HEK293 (cell line): ENCODE data around the gene DCHS1.
A peak's percentile ranks its signal among the peaks of the same experiment; 100 is the strongest.

Source experiments
- GLI4 ChIP-seq: fragments of 450-650 bp; formaldehyde crosslinking; IDR thresholded peaks from 2 replicates; pipeline ENCODE4 v1.5.1; 2016; ENCODE audit warnings: missing biosample characterization, missing genetic modification characterization
- KLF10 ChIP-seq: fragments of 450-650 bp; IDR thresholded peaks from 2 replicates; pipeline ENCODE4 v1.5.1; 2018; ENCODE audit warnings: missing biosample characterization, mild to moderate bottlenecking, missing genetic modification characterization
- ZBTB7A ChIP-seq: fragments of 450-650 bp; formaldehyde crosslinking; IDR thresholded peaks from 2 replicates; pipeline ENCODE4 v1.5.1; 2016; ENCODE audit warnings: low read depth, missing biosample characterization, missing genetic modification characterization
- ZFHX2 ChIP-seq: fragments of 450-650 bp; formaldehyde crosslinking; conservative IDR thresholded peaks from 2 replicates; pipeline ENCODE4 v1.5.1; 2016; ENCODE audit warnings: missing biosample characterization, missing genetic modification characterization
- ZNF133 ChIP-seq: fragments of 450-650 bp; formaldehyde crosslinking; IDR thresholded peaks from 2 replicates; pipeline ENCODE4 v1.5.1; 2016; ENCODE audit warnings: missing biosample characterization, missing genetic modification characterization
- ZNF169 ChIP-seq: fragments of 450-650 bp; formaldehyde crosslinking; IDR thresholded peaks from 2 replicates; pipeline ENCODE4 v1.5.1; 2016; ENCODE audit warnings: missing biosample characterization, missing genetic modification characterization
- ZNF174 ChIP-seq: fragments of 450-650 bp; formaldehyde crosslinking; IDR thresholded peaks from 2 replicates; pipeline ENCODE4 v1.5.0; 2017; ENCODE audit warnings: missing biosample characterization, mild to moderate bottlenecking, missing genetic modification characterization
- ZNF184 ChIP-seq: fragments of 450-650 bp; IDR thresholded peaks from 2 replicates; pipeline ENCODE4 v1.5.1; 2018; ENCODE audit warnings: missing biosample characterization, mild to moderate bottlenecking, missing genetic modification characterization
- ZNF311 ChIP-seq: fragments of 450-650 bp; formaldehyde crosslinking; IDR thresholded peaks from 2 replicates; pipeline ENCODE4 v1.5.1; 2017; ENCODE audit warnings: missing biosample characterization, missing genetic modification characterization, borderline replicate concordance
- ZNF335 ChIP-seq: fragments of 450-650 bp; formaldehyde crosslinking; conservative IDR thresholded peaks from 2 replicates; pipeline ENCODE4 v1.5.1; 2016; ENCODE audit warnings: missing biosample characterization, missing genetic modification characterization
- ZNF341 ChIP-seq: fragments of 450-650 bp; formaldehyde crosslinking; IDR thresholded peaks from 2 replicates; pipeline ENCODE4; 2016; ENCODE audit warnings: low read depth, missing biosample characterization, missing genetic modification characterization
- ZNF416 ChIP-seq: fragments of 450-650 bp; formaldehyde crosslinking; IDR thresholded peaks from 2 replicates; pipeline ENCODE4 v1.5.1; 2016; ENCODE audit warnings: missing biosample characterization, missing genetic modification characterization
- ZNF544 ChIP-seq: fragments of 450-650 bp; formaldehyde crosslinking; IDR thresholded peaks from 2 replicates; pipeline ENCODE4 v1.5.0; 2017; ENCODE audit warnings: missing biosample characterization, missing genetic modification characterization
- ZNF585B ChIP-seq: fragments of 450-650 bp; formaldehyde crosslinking; IDR thresholded peaks from 2 replicates; pipeline ENCODE4 v1.5.1; 2016; ENCODE audit warnings: missing biosample characterization, missing genetic modification characterization
- ZNF621 ChIP-seq: fragments of 450-650 bp; formaldehyde crosslinking; IDR thresholded peaks from 2 replicates; pipeline ENCODE4 v1.5.1; 2017; ENCODE audit warnings: missing biosample characterization, missing genetic modification characterization
- ZNF629 ChIP-seq: fragments of 450-650 bp; formaldehyde crosslinking; IDR thresholded peaks from 2 replicates; pipeline ENCODE4 v1.5.1; 2017; ENCODE audit warnings: missing biosample characterization, missing genetic modification characterization
- ZNF843 ChIP-seq: fragments of 450-650 bp; formaldehyde crosslinking; IDR thresholded peaks from 2 replicates; pipeline ENCODE4 v1.5.1; 2016; ENCODE audit warnings: missing biosample characterization, missing genetic modification characterization
- TF ChIP-seq, protein P1 (sequence below): fragments of 450-650 bp; formaldehyde crosslinking; IDR thresholded peaks from 2 replicates; pipeline ENCODE4 v1.5.1; 2016; ENCODE audit warnings: missing biosample characterization, missing genetic modification characterization, borderline replicate concordance
- TF ChIP-seq, protein P2 (sequence below): fragments of 450-650 bp; formaldehyde crosslinking; IDR thresholded peaks from 2 replicates; pipeline ENCODE4 v1.5.1; 2017; ENCODE audit warnings: missing biosample characterization, missing genetic modification characterization
- TF ChIP-seq, protein P3 (sequence below): fragments of 450-650 bp; IDR thresholded peaks from 2 replicates; pipeline ENCODE4 v1.5.1; 2018; ENCODE audit warnings: missing biosample characterization, mild to moderate bottlenecking, missing genetic modification characterization
- TF ChIP-seq, protein P4 (sequence below): fragments of 450-650 bp; formaldehyde crosslinking; IDR thresholded peaks from 2 replicates; pipeline ENCODE4 v1.5.1; 2016; ENCODE audit warnings: missing biosample characterization, missing genetic modification characterization
- TF ChIP-seq, protein P5 (sequence below): fragments of 450-650 bp; formaldehyde crosslinking; IDR thresholded peaks from 2 replicates; pipeline ENCODE4 v1.5.1; 2016; ENCODE audit warnings: missing biosample characterization, missing genetic modification characterization

DCHS1 gene

DNA sequence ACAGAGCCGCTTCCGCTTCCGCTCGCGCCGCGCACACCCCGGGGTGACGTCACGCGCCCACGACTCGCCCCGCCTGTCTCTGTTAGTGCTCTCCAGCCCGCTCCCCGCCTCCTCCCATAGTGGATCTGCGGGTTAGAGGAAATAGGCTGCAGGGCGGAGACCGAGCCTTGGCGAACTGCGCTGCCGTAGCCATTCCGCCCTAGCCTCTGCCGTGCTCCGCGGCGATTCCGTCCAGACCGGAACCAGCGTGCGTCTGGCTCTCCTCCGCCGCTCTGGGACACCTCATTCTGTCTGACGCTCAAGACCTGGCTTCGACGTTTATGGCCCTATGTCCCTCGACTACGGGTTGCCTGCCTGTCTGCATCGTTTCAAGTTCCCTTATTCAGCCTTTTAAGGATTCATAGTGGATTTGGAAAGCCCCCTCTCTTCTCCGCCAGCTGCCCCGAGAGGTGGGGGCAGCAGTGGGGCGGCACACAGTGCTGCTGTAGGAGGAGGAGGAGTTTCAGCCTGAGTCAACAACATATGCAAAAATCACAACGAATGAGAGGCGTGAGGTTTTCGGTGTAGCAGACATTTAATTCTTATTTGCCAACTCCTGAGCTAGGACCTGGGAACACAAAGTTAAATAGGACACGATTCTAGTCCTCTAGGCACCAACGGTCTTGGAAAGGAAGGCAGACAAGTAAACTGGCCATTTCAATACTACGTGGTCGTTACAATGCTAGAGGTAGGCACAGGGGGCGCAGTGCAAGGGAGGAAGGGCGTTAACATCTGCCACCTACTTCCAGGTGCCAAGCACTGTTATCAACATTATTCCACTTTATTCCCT lies 43.2 kb downstream of the DCHS1 start, which contains the start of gene TAF10 (continued):
- TF ChIP-seq ZNF585B (tag by site-specific recombination) (no peak), ZNF335 (tag by site-specific recombination) (peak; percentile 91), KLF10 (peak; percentile 43; the same call in 1 of the 2 replicates), ZNF133 (no peak), ZBTB7A (tag by site-specific recombination) (no peak), ZNF544 (tag by site-specific recombination) (no peak), ZNF169 (no peak), GLI4 (tag by site-specific recombination) (no peak), ZNF629 (tag by site-specific recombination) (peak; percentile 97), ZNF341 (tag by site-specific recombination) (peak; percentile 93), ZNF184 (no peak), ZNF843 (tag by site-specific recombination) (0 out of 2 replicates have a peak, but pooled peaks have one; percentile 31), ZNF311 (no peak), ZNF174 (no peak), ZNF416 (tag by site-specific recombination) (no peak), ZNF621 (tag by site-specific recombination) (no peak), ZFHX2 (tag by site-specific recombination) (no peak; the same call in 1 of the 2 replicates)
- TF ChIP-seq, protein P1, sequence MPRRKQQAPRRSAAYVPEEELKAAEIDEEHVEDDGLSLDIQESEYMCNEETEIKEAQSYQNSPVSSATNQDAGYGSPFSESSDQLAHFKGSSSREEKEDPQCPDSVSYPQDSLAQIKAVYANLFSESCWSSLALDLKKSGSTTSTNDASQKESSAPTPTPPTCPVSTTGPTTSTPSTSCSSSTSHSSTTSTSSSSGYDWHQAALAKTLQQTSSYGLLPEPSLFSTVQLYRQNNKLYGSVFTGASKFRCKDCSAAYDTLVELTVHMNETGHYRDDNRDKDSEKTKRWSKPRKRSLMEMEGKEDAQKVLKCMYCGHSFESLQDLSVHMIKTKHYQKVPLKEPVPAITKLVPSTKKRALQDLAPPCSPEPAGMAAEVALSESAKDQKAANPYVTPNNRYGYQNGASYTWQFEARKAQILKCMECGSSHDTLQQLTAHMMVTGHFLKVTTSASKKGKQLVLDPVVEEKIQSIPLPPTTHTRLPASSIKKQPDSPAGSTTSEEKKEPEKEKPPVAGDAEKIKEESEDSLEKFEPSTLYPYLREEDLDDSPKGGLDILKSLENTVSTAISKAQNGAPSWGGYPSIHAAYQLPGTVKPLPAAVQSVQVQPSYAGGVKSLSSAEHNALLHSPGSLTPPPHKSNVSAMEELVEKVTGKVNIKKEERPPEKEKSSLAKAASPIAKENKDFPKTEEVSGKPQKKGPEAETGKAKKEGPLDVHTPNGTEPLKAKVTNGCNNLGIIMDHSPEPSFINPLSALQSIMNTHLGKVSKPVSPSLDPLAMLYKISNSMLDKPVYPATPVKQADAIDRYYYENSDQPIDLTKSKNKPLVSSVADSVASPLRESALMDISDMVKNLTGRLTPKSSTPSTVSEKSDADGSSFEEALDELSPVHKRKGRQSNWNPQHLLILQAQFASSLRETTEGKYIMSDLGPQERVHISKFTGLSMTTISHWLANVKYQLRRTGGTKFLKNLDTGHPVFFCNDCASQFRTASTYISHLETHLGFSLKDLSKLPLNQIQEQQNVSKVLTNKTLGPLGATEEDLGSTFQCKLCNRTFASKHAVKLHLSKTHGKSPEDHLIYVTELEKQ = no peak
- TF ChIP-seq, protein P2, sequence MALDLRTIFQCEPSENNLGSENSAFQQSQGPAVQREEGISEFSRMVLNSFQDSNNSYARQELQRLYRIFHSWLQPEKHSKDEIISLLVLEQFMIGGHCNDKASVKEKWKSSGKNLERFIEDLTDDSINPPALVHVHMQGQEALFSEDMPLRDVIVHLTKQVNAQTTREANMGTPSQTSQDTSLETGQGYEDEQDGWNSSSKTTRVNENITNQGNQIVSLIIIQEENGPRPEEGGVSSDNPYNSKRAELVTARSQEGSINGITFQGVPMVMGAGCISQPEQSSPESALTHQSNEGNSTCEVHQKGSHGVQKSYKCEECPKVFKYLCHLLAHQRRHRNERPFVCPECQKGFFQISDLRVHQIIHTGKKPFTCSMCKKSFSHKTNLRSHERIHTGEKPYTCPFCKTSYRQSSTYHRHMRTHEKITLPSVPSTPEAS (tag by site-specific recombination) = no peak
- TF ChIP-seq, protein P3, sequence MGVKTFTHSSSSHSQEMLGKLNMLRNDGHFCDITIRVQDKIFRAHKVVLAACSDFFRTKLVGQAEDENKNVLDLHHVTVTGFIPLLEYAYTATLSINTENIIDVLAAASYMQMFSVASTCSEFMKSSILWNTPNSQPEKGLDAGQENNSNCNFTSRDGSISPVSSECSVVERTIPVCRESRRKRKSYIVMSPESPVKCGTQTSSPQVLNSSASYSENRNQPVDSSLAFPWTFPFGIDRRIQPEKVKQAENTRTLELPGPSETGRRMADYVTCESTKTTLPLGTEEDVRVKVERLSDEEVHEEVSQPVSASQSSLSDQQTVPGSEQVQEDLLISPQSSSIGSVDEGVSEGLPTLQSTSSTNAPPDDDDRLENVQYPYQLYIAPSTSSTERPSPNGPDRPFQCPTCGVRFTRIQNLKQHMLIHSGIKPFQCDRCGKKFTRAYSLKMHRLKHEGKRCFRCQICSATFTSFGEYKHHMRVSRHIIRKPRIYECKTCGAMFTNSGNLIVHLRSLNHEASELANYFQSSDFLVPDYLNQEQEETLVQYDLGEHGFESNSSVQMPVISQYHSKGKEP (tag by site-specific recombination) = no peak
- TF ChIP-seq, protein P4, sequence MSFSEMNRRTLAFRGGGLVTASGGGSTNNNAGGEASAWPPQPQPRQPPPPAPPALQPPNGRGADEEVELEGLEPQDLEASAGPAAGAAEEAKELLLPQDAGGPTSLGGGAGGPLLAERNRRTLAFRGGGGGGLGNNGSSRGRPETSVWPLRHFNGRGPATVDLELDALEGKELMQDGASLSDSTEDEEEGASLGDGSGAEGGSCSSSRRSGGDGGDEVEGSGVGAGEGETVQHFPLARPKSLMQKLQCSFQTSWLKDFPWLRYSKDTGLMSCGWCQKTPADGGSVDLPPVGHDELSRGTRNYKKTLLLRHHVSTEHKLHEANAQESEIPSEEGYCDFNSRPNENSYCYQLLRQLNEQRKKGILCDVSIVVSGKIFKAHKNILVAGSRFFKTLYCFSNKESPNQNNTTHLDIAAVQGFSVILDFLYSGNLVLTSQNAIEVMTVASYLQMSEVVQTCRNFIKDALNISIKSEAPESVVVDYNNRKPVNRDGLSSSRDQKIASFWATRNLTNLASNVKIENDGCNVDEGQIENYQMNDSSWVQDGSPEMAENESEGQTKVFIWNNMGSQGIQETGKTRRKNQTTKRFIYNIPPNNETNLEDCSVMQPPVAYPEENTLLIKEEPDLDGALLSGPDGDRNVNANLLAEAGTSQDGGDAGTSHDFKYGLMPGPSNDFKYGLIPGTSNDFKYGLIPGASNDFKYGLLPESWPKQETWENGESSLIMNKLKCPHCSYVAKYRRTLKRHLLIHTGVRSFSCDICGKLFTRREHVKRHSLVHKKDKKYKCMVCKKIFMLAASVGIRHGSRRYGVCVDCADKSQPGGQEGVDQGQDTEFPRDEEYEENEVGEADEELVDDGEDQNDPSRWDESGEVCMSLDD (tag by site-specific recombination) = no peak
- TF ChIP-seq, protein P5, sequence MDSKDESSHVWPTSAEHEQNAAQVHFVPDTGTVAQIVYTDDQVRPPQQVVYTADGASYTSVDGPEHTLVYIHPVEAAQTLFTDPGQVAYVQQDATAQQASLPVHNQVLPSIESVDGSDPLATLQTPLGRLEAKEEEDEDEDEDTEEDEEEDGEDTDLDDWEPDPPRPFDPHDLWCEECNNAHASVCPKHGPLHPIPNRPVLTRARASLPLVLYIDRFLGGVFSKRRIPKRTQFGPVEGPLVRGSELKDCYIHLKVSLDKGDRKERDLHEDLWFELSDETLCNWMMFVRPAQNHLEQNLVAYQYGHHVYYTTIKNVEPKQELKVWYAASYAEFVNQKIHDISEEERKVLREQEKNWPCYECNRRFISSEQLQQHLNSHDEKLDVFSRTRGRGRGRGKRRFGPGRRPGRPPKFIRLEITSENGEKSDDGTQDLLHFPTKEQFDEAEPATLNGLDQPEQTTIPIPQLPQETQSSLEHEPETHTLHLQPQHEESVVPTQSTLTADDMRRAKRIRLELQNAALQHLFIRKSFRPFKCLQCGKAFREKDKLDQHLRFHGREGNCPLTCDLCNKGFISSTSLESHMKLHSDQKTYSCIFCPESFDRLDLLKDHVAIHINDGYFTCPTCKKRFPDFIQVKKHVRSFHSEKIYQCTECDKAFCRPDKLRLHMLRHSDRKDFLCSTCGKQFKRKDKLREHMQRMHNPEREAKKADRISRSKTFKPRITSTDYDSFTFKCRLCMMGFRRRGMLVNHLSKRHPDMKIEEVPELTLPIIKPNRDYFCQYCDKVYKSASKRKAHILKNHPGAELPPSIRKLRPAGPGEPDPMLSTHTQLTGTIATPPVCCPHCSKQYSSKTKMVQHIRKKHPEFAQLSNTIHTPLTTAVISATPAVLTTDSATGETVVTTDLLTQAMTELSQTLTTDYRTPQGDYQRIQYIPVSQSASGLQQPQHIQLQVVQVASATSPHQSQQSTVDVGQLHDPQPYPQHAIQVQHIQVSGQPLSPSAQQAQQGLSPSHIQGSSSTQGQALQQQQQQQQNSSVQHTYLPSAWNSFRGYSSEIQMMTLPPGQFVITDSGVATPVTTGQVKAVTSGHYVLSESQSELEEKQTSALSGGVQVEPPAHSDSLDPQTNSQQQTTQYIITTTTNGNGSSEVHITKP (tag by site-specific recombination) = 0 out of 2 replicates have a peak, but pooled peaks have one; percentile 39
